HepG2 (cell line): ENCODE results near the gene MARCHF9. TPM values are rescaled to one million over a fixed set of nuclear protein-coding genes. Genes with fewer than 3 reads are reported as not detected.

ENCODE experiments used
- HES4 ChIP-seq: sonication (generic); formaldehyde crosslinking; IDR thresholded peaks from 2 replicates; pipeline ENCODE4 v1.9.0; 2021; ENCODE audit warnings: mild to moderate bottlenecking, missing genetic modification reagents, borderline replicate concordance
- JARID2 ChIP-seq: sonication (generic); formaldehyde crosslinking; IDR thresholded peaks from 2 replicates; pipeline ENCODE4 v1.8.1; 2023; ENCODE audit warnings: missing genetic modification reagents, inconsistent platforms; ENCODE audit not compliant: insufficient replicate concordance
- KDM3A ChIP-seq: IDR thresholded peaks from 2 replicates; pipeline ENCODE4 v1.6.1; 2018; ENCODE audit warnings: low read depth, missing compliant biosample characterization
- KLF12 ChIP-seq: sonication (generic); formaldehyde crosslinking; IDR thresholded peaks from 2 replicates; pipeline ENCODE4 v1.4.0; 2020; ENCODE audit warnings: missing genetic modification reagents, borderline replicate concordance
- PRDM4 ChIP-seq: sonication (generic); formaldehyde crosslinking; IDR thresholded peaks from 2 replicates; pipeline ENCODE4 v1.9.0; 2021; ENCODE audit warnings: missing genetic modification reagents, borderline replicate concordance
- SAP130 ChIP-seq: IDR thresholded peaks from 2 replicates; pipeline ENCODE4 v1.6.1; 2016; ENCODE audit warnings: low read depth
- SNRNP70 ChIP-seq: fragments of 200-400 bp; formaldehyde crosslinking; IDR thresholded peaks from 2 replicates; pipeline ENCODE4 v1.6.1; 2017; ENCODE audit warnings: mild to moderate bottlenecking, low read depth, low read length, moderate library complexity
- TERF1 ChIP-seq: sonication (generic); formaldehyde crosslinking; IDR thresholded peaks from 2 replicates; pipeline ENCODE4 v1.8.0; 2022; ENCODE audit warnings: mild to moderate bottlenecking, missing genetic modification reagents, moderate library complexity
- ZBTB42 ChIP-seq: sonication (generic); formaldehyde crosslinking; IDR thresholded peaks from 2 replicates; pipeline ENCODE4 v1.5.0; 2020; ENCODE audit warnings: mild to moderate bottlenecking, missing genetic modification reagents
- ZNF326 ChIP-seq: sonication (generic); formaldehyde crosslinking; IDR thresholded peaks from 2 replicates; pipeline ENCODE4 v1.4.0; 2020; ENCODE audit warnings: missing genetic modification reagents, borderline replicate concordance
- ZNF646 ChIP-seq: sonication (generic); formaldehyde crosslinking; IDR thresholded peaks from 2 replicates; pipeline ENCODE4 v1.9.0; 2021; ENCODE audit warnings: mild to moderate bottlenecking, missing genetic modification reagents
- ZNF703 ChIP-seq: sonication (generic); formaldehyde crosslinking; IDR thresholded peaks from 2 replicates; pipeline ENCODE4 v1.5.1; 2020; ENCODE audit warnings: missing genetic modification reagents, mild to moderate bottlenecking, moderate library complexity, borderline replicate concordance
- polyA plus RNA-seq, 8 experiments: library from polyadenylated mRNA; depleted of rRNA in 3 of 8; stranded (reverse) in 7 of 8; unstranded in 1 of 8; fragments of >200 nt; fragmentation: Illumina TruSeq in 4 of 8; extraction: Trizol in 4 of 8; gene quantifications; 2 replicates each; pipeline versions ENCODE4 v1.2.1 to v1.2.3, GENCODE V29; 2011 to 2016; ENCODE audit warnings: low read depth in 4 of 8, missing spikeins in 1 of 8, mixed read lengths in 1 of 8; ENCODE audit not compliant: insufficient read depth in 1 of 8
- total RNA-seq, 5 experiments: library from RNA; depleted of rRNA; stranded (reverse); fragments of >200 nt; fragmentation: Illumina TruSeq; extraction: Trizol; gene quantifications; 2 replicates each; pipeline ENCODE4 v1.2.3, GENCODE V29; 2016; ENCODE audit warnings: low read depth in 1 of 5
- TF ChIP-seq, protein P1 (sequence below): sonication (generic); formaldehyde crosslinking; IDR thresholded peaks from 2 replicates; pipeline ENCODE4 v1.4.0; 2020; ENCODE audit warnings: missing genetic modification reagents, mild to moderate bottlenecking, borderline replicate concordance

MARCHF9 gene
- total and polyA plus RNA-seq, 2 of the 13 experiments (the other 11 are each of a cell fraction or from before 2014, with no cell fraction given), result 5.7 to 9.6 TPM

DNA sequence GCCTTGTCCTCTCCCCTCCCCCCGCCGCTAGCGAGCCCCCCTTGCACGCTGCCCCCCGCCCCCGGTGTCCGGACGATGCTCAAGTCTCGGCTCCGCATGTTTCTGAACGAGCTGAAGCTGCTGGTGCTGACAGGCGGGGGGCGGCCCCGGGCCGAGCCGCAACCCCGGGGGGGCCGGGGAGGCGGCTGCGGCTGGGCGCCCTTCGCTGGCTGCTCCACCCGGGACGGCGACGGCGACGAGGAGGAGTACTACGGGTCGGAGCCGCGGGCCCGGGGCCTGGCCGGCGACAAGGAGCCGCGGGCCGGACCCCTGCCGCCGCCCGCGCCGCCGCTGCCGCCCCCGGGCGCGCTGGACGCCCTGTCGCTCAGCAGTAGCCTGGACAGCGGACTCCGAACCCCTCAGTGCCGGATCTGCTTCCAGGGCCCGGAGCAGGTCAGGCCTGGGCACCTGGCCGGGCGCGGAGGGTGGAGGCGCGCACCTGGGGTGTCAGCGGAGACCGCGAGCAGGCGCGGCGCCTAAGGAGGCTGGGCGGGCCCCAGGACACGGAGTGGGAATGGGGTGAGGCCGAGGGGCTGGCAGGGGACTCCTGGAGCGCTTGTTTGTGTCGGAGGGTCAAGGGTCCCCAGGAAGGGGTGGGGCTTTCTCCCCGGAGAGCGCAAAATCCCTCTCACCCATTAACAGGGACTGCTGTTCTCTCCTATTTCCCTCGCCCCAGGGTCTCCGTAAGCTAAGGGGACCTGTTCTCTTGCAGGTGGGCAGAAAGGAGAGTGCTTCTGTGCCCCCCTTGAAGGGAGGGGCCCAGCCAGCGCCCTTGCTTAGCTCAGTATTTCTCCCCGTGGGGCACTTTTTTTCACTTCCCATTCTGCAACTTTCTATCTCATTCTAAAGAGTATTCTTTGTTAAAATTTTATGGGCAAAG lies 810 bp downstream of the MARCHF9 start (continued):
- TF ChIP-seq ZNF646 (CRISPR knock-in tag) (no peak), PRDM4 (no peak), JARID2 (no peak), KDM3A (CRISPR knock-in tag) (no peak), ZNF326 (no peak), SAP130 (CRISPR knock-in tag) (peak; percentile 76), ZBTB42 (peak; percentile 52; the same call in 1 of the 2 replicates), TERF1 (no peak), SNRNP70 (no peak), HES4 (CRISPR knock-in tag) (no peak), KLF12 (CRISPR knock-in tag) (no peak), ZNF703 (CRISPR knock-in tag) (no peak)
- TF ChIP-seq, protein P1, sequence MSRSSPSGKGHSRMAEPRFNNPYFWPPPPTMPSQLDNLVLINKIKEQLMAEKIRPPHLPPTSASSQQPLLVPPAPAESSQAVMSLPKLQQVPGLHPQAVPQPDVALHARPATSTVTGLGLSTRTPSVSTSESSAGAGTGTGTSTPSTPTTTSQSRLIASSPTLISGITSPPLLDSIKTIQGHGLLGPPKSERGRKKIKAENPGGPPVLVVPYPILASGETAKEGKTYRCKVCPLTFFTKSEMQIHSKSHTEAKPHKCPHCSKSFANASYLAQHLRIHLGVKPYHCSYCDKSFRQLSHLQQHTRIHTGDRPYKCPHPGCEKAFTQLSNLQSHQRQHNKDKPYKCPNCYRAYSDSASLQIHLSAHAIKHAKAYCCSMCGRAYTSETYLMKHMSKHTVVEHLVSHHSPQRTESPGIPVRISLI (CRISPR knock-in tag), result no peak
